Effector CD4-positive, alpha-beta T cell (primary cell): ENCODE results near the gene SRSF8.
"Not testable (repeated sequence)": the region's sequence is repeated elsewhere in the genome, so short reads cannot be mapped to it uniquely, and the experiment has no call there.

Source experiments
- DNase-seq: peaks from one replicate; pipeline ENCODE4 v3.0.0-alpha.2; 2020
- total RNA-seq: gene quantifications from one replicate; lab custom pipeline; 2026; lab: John Stamatoyannopoulos, UW

The SRSF8 gene, protein sequence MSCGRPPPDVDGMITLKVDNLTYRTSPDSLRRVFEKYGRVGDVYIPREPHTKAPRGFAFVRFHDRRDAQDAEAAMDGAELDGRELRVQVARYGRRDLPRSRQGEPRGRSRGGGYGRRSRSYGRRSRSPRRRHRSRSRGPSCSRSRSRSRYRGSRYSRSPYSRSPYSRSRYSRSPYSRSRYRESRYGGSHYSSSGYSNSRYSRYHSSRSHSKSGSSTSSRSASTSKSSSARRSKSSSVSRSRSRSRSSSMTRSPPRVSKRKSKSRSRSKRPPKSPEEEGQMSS
- 95.9 reads per million, percentile 82 among the genes with 10 or more reads in this experiment for total RNA-seq

DNA sequence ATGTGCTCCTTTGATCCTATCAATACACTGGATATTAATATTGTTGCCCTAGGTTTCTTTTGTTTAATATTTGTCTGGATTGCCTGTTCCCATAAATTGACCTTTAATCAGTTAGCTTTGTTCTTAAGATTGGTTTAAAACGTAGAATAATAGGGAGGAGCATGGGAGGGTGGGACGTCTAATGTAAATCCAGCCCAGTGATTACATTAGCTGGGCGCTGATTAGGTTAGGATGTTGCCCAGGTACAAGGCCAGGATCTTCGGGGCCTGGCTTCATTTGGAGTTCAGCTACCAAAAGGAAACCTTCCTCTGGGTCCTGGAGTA is at the start of gene SRSF8:
Gene SRSF8 (plus strand): TSS at position 204 of the 323 bp plus-strand sequence. CDS start 308 bp downstream, outside the sequence.
- DNase-seq = no peak

DNA sequence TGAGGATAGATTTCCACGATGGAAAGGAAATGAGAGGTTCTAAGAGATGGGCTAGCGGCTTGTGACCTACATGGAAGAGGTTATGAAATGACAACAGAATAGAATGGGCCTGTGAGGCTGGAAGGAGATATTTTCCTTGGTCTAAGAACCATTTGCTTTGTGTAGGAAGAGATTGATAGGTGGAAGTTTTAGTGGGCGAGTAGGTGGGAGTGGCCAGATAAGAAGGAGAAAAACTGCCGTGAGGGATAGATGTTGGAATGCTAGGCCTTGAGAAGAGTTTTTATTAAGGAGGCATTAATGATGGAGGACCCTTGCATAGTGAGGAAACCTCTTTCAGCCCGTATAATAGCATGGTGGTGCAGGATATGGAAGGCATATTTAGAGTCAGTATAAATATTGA is 45.3 kb upstream of the SRSF8 start:
- not testable (repeated sequence) for DNase-seq

DNA sequence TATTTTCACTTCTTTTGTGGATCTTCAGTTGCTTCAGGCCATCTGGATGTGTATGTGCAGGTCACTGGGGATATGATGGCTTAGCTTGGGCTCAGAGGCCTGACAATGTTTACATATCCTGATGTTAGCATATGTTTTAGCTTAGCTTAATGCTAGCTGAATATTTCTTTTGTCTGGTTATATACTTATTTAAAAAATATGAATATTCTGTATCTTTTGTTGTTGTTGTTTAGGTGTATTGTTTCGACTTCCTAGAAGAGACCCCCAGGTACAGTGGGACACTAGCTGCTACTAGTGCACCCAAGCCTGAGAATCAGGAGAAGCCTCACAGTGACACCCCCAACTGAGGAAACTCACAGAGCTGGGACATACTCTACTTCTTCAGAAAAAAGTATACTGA is 41.8 kb upstream of the SRSF8 start, which contains the start of gene KDM4E:
Gene KDM4E (plus strand): TSS at position 301 of the 400 bp plus-strand sequence. CDS start 300 bp downstream, outside the sequence.
- DNase-seq = no peak

DNA sequence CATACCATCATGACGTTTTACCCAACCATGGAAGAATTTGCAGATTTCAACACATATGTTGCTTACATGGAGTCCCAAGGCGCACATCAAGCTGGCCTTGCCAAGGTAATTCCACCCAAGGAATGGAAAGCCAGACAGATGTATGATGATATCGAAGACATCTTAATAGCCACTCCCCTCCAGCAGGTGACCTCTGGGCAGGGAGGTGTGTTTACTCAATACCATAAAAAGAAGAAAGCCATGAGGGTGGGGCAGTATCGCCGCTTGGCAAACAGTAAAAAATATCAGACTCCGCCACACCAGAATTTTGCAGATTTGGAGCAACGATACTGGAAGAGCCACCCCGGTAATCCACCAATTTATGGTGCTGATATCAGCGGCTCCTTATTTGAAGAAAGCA is 41.1 kb upstream of the SRSF8 start:
- not testable (repeated sequence) for DNase-seq

DNA sequence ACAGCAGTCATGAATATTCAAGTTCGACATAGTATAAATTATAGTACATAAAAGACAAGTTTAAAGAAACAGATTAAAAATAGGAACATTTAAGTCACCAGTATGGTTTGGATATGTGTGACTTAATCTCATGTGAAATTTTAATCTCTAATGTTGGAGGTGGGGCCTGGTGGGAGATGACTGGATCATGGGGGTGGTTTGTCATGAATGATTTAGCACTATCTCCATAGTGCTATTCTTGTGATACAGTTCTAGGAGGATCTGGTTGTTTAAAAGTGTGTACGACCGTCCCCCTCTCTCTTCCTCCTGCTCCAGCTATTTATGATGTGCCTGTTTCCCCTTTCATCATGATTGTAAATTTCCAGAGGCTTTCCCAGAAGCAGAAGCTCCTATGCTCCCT is 38.4 kb upstream of the SRSF8 start:
- DNase-seq = no peak

DNA sequence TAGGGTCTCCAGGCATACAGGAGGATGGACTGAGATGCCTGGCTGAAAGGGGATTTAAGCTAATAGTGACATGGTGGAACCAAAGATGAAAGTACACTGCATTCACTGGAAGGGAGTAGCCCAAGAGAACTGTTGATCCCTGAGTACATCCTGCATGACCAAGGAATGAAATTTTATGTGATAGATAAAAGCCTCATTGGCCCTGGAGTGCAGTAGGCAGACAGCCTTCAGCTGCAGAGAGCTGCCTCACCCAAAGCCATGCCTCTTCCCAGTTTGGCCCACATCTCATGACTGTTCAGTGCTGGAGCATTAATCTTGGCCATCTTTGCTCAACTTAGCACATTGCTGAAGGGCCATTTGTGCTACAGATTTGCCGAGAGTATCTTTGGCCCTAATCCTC is 33.7 kb upstream of the SRSF8 start:
- DNase-seq = no peak

DNA sequence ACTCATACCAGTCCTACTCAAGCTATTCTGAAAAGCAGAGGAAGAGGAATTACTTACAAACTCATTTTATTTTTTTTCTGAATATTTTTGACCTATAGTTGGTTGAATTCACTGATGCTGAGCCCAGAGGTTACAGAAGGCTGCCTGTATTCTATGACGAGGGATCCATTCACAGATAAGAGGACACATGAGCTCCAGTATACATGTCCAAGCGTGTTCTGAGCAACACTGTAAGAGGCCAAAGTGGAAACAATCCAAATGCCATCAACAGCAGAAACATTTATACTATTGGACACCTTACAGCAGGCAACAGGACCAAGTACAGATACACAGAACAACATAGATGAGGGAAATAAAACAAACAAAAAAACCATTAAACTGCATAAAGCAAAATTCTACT is 31.4 kb upstream of the SRSF8 start:
- DNase-seq = no peak

DNA sequence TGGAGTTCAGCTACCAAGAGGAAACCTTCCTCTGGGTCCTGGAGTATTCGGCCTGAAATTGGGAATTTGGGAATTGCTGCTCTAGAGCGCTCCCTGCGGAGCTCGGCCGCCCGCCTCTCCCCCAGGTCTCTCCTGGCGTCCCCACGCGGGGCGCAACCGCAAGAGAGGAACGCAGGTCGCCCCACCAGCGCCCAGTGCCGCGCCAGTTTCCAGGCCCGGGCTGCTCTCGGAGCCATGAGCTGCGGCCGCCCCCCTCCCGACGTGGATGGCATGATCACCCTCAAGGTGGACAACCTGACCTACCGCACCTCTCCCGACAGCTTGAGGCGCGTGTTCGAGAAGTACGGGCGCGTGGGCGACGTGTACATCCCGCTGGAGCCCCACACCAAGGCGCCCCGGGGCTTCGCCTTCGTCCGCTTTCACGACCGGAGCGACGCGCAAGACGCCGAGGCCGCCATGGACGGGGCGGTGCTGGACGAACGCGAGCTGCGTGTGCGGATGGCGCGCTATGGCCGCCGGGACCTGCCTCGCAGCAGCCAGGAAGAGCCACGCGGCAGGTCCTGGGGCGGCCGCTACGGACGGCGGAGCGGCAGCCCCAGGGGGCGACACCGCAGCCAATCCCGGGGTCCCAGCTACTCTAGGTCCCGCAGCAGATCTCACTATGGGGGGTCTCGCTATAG is 29.2 kb upstream of the SRSF8 start:
- not testable (repeated sequence) for DNase-seq

DNA sequence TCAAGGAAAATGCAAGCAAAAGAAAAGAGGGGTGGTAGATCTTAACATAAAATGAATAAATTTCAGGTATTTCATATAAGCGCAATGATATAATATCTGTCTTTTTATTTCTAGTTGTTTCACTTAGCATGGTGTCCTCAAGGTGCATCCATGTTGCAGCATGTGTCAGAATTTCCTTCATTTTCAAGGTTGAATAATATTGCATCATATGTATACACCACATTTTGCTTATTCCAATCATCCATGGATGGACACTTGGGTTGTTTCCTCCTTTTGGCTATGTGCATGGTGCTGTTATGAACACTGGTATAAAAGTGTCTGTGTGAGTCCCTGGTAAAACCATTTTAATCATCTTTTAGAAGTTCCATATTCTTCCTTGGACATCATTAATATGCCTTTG is 24.5 kb upstream of the SRSF8 start:
- no peak for DNase-seq

DNA sequence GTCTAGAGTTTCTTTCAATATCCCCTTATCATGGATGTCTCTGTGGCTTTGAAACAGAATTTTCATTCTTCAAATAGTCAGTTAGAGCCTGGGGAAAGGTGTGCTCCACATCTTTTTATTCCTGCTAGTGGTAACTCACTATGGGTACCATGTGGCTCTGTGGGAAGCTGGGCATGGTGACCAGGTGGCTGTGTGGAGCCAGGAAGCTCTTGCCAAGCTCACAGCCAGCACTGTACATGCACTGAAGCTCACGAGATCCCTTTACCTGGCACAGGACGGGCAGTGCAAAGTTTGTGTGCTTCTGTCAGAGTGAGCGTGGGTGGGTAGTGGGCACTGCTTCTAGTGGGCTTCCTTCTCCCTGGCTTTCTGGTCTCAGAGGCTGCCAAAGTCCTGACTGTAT is 23.8 kb upstream of the SRSF8 start:
- no peak for DNase-seq

DNA sequence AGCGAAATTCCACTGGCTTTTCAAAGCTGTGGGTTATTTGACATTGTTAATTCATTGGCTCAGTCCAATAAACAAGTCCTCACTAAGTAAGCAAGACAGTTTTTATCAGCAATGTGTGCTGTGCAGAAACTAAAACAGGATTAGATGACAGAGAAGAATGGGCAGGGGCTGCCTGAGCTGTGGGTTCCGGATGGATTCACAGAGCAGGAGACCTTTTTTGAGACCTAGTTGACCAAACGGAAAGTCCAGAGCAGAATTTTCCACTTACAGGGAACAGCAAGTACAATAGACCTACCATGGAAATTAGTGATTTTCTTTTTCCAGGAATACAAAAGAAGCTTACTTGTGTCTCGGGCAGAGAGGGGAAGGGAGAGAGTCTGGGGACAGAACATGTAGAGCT is 22.7 kb upstream of the SRSF8 start:
- DNase-seq = no peak

DNA sequence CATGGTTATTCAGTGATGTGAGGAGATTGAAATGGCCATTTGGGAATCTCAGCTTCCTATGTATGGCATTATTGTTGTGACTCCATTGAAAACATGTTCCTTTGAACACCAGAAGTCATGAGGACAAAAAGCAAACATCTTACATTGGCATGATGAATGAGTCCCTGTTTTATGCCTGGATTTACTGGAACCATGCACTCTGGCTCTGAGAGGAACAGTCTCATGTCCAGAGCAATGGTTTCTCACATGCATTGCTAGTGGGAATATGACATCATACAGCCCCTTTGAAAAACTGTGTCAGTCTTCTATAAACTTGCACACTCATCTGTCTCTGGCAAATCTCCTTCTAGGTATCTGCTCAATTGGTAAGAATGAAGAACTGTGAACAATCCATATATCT is 20.9 kb upstream of the SRSF8 start:
- no peak for DNase-seq

DNA sequence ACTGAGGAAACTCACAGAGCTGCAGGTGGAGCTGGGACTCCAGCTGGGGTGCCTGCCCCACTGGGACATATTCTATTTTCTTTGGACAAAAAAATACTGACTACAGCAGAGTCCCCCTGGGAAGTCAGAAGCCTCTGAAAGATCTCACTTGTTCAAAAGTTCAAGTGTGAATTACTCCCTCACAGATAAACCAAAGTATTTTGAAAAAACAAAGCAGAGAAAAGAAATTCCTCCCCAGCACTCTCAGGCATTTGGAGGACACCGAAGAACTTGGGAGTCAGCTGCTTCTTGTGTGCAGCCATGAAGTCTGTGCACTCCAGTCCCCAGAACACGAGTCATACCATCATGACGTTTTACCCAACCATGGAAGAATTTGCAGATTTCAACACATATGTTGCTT is 17.6 kb upstream of the SRSF8 start, which contains the start of gene KDM4F:
Gene KDM4F (plus strand): TSS at position 301 of the 400 bp plus-strand sequence.
- DNase-seq = not testable (repeated sequence)

DNA sequence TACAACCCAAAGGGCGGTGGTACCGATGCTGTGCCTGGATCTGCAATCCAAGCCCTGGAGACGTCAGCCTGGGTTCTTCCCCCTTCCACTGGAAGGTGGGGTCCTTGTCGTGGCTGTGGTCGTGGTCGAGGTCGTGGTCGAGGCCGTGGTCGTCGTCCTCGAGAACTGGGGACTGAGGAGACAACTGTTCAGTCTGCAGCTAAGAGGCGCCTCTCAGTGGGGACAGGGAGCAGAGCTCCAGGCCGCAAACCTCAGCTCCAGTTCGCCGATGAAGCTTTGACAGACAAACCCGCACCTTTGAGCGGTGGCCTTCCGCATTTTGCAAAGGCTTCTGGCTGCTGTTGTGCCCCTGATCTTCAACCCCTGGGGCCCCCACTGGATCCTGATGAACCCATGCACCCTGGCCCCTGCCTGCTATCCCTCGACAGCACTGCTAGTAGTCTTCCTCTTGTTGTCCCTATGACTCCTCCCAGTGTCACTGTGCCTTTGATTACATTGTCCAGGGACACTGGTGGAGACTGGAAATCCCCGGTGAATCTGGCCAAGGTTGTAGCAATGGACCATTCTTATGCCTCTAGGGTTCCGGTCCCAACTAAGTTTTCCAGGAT is 16.0 kb upstream of the SRSF8 start:
- DNase-seq = no peak

DNA sequence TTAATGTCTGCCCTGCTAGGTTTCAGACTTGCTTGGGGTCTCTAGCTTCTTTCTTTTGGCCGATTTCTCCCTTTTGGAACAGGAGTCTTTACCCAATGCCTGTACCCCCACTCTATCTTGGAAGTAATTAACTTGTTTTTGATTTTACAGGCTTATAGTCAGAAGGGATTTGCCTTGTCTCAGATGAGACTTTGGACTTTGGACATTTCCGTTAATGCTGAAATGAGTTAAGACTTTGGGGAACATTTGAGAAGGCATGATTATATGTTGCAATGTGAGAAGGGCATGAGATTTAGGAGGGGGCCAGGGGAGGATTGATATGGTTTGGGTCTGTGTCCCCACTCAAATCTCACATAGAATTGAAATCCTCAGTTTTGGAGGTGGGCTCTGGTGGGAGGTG is 12.4 kb upstream of the SRSF8 start:
- no peak for DNase-seq

DNA sequence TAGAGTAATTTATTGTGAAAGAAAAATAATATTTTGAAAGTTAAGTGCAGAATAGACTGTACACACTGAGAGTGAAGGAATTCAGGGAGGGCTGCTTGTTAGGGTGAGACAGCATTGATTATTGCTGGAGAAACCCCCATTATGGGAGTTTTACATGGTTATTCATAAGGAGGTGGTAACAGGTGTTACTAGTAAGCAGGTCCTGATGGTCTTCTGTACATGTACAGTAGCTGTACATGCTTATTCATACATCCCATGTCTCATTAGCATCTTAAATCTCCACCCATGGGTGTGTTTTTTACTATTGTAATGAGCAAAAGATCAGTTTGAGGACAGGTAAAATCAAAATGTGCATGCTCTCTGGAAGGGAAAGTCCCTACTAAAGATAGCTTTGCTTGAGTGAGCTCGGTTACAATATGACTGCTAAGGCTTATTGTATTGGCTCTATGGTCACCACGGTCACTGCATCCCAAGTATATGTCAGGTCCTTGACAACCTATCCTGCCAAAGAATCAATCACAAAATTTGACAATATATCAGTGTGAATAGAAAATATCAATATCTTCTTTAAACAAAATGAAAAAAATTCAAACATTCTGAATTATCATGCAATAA is 11.3 kb upstream of the SRSF8 start:
- DNase-seq = no peak

DNA sequence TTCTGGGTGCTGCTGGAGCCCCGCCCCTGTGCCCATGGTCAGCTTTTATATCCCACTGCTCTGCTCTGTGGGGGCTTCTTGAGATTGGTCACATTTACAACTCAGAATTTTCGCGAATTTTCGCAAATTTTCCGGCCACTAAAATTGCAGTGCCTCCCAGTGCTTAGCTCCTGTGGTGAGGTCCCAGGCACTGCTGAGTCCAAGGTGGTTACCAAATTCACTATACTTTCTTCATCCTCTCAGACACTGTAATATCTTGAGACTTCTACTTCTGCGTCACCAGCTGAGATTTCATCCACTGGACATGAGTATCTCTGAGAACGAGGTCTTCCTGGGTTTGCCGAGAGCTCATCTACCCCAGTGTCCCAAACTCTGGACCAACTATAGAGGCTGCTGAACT is 8.8 kb upstream of the SRSF8 start:
- DNase-seq = no peak

DNA sequence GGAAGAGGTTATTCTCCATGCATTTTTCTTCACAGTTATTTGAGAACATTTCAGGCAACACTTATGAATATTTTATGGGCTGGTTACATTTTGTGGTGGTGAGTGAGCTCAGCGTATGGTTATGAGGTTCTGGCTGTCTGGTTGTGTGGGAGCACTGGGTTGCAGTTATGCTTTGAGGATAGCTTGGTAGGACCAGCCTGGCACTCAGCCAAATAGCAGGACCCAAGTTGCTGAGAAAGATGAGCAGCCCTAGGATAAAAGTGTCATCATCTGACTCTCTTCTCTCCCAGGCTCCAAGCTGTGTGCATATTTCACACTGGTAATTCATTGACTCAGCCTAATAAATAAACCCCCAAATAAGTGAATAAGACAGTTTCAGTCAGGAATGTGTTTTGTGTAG is 8.1 kb upstream of the SRSF8 start:
- no peak for DNase-seq

DNA sequence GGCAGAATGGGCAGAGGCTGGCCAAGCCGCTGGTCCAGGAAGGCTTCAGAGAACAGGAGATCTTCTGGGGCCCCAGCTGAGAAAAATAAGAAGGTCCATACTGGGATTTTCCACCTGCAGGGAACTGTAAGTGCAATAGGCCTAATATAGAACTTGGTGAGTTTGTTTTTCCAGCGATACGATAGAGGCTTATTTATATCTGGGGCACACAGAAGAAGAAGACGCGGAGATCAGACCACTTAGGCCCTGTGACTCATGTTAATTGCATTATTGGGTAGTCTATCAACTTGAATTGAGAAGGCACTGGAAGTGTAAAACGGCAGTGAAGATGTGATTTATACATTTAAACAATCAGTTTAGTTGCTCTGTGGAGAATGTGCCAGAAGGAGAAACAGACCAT is 7.7 kb upstream of the SRSF8 start:
- no peak for DNase-seq

DNA sequence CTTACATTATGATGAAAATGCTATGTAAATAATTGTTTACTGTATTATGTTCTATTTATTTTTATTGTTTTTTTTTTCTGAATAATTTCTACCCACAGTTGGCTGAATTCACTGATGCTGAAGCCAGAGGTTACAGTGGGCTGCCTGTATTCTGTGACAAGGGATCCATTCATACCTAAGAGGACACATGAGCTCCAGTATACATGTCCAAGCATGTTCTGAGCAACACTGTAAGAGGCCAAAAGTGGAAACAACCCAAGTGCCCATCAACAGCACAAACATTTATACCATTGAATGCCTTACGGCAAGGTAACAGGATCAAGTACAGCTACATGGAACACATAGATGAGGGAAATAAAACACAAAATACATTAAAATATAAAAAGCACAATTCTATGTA is 1.4 kb upstream of the SRSF8 start:
- no peak for DNase-seq

DNA sequence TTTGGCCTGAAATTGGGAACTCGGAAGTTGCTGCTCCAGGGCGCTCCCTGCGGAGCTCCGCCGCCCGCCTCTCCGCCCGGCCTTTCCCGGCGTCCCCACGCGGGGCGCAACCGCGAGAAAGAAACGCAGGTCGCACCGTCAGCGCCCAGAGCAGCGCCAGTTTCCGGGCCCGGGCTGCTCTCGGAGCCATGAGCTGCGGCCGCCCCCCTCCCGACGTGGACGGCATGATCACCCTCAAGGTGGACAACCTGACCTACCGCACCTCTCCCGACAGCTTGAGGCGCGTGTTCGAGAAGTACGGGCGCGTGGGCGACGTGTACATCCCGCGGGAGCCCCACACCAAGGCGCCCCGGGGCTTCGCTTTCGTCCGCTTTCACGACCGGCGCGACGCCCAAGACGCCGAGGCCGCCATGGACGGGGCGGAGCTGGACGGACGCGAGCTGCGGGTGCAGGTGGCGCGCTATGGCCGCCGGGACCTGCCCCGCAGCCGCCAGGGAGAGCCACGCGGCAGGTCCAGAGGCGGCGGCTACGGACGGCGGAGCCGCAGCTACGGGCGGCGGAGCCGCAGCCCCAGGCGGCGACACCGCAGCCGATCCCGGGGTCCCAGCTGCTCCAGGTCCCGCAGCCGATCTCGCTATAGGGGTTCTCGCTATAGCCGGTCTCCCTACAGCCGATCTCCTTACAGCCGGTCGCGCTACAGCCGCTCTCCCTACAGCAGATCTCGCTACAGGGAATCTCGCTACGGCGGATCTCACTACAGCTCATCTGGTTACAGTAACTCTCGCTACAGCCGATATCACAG is 521 bp downstream of the SRSF8 start:
- DNase-seq = peak; percentile 68

DNA sequence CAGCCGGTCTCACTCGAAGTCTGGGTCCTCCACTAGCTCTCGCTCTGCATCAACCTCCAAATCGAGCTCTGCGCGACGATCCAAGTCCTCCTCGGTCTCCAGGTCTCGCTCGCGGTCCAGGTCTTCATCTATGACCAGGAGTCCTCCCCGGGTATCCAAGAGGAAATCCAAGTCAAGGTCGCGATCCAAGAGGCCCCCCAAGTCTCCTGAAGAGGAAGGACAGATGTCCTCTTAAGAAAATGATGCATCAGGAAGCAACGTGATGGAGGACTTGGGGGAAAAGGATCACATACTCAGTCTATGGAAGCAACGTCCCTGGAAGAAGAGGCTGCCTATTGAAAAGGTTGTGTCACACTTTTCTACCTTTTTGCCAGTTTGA is 1.1 kb downstream of the SRSF8 start:
- DNase-seq = no peak

DNA sequence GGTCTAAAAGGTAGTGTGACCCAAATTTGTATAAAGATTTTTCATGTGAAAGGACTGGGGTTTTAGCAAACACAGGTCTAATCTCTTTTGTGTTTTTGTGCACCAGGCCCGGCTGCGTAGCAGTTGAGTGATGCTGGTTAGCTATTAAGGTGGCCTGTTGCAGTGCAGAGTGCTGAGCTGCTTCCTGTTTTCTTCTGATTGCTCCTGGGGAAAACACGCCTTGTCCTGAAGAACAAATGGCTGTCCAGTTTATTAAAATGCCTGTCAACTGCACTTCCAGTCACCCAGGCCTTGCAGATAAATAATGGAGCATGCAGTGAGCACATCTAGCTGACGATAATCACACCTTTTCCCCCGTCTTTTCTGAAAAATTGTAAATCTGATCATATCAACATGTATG is 1.8 kb downstream of the SRSF8 start:
- DNase-seq = peak; percentile 62
